Stomach smooth muscle (tissue), 2 donors: Measurements from ENCODE around the gene SMCO2.

ENCODE experiments used
- H3K27ac ChIP-seq: one replicate; pipeline ENCODE4 v1.7.0; 2013; ENCODE audit warnings: mild to moderate bottlenecking, low read length, inconsistent platforms
- H3K27me3 ChIP-seq, 2 donors: one replicate each; pipeline ENCODE4 v1.7.0; 2013; ENCODE audit warnings: low read length in 2 of 2; ENCODE audit not compliant: insufficient read depth in 2 of 2, control insufficient read depth in 1 of 2
- H3K36me3 ChIP-seq, 2 donors: one replicate each; pipeline ENCODE4 v1.7.0; 2013; ENCODE audit warnings: low read length in 2 of 2; ENCODE audit not compliant: control insufficient read depth in 2 of 2, insufficient read depth in 2 of 2
- H3K4me1 ChIP-seq: one replicate; pipeline ENCODE4 v1.7.0; 2013; ENCODE audit warnings: low read length; ENCODE audit not compliant: control insufficient read depth, insufficient read depth
- H3K4me3 ChIP-seq, 2 donors: one replicate each; pipeline ENCODE4 v1.7.0; 2013; ENCODE audit warnings: low read length in 2 of 2
- H3K9ac ChIP-seq, 2 donors: one replicate each; pipeline ENCODE4 v1.7.0; 2013; ENCODE audit warnings: low read length in 2 of 2, mild to moderate bottlenecking in 1 of 2
- H3K9me3 ChIP-seq, 2 donors: one replicate each; pipeline ENCODE4 v1.7.0; 2013; ENCODE audit warnings: low read length in 2 of 2; ENCODE audit not compliant: control insufficient read depth in 2 of 2
- donor health status: healthy.
- donor health status: Pancreatic carcinoma.

The SMCO2 gene

GRCh38 chr12:27446436-27446835 is at the start of gene SMCO2:
SMCO2 (plus strand) TSS chr12:27446736; CDS start chr12:27470632, 23,896 bp downstream.
- Histone ChIP-seq H3K4me1 (no peaks in the 10 kb centered on the region), H3K9me3 (peaks cover 3 to 5% of the 10 kb centered on the region in 2 donors), H3K27ac (no peak within 1 kb of the TSS), H3K27me3 (no peaks in the 10 kb centered on the region), H3K4me3 (no peak within 1 kb of the TSS), H3K9ac (no peak within 1 kb of the TSS), H3K36me3 (no peaks in the 10 kb centered on the region)

DNA sequence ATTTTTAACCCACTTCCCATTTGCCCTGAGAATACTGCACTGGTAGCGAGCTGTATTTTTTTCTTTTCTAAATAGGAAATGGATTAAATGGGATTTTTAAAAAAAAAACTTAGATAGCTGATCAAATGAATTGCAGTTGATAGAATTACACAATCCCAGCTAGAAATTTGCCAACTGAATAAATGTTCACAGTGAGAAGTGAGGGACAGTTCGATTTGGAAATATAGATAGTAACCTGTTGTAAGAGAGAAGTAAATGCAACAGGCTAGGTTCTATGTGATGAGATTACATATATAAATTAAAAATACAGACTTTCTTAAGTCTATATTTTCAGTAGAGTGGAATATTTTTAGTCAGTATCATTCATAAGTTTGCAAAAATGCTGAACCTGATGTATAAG is 48.1 kb upstream of the SMCO2 start:
- Histone ChIP-seq H3K4me1 (no peaks in the 10 kb centered on the region), H3K4me3 (no peak overlapping the region), H3K36me3 (no peaks in the 10 kb centered on the region)

GRCh38 chr12:27399074-27399473 is 47.5 kb upstream of the SMCO2 start:
- Histone ChIP-seq H3K4me1 (no peaks in the 10 kb centered on the region), H3K27me3 (no peaks in the 10 kb centered on the region), H3K9me3 (no peaks in the 10 kb centered on the region), H3K27ac (no peak overlapping the region), H3K36me3 (no peaks in the 10 kb centered on the region), H3K4me3 (no peak overlapping the region), H3K9ac (no peak overlapping the region)

More for the DNA sequence above, 48.1 kb upstream of the SMCO2 start:
- H3K9ac ChIP-seq = no peak overlapping the region
- H3K27me3 ChIP-seq = no peaks in the 10 kb centered on the region
- no peak overlapping the region for H3K27ac ChIP-seq
- no peaks in the 10 kb centered on the region for H3K9me3 ChIP-seq

GRCh38 chr12:27400856-27401354 is 45.6 kb upstream of the SMCO2 start:
- Histone ChIP-seq H3K4me3 (no peak overlapping the region), H3K36me3 (no peaks in the 10 kb centered on the region), H3K4me1 (no peaks in the 10 kb centered on the region), H3K9me3 (no peaks in the 10 kb centered on the region), H3K27me3 (no peaks in the 10 kb centered on the region), H3K9ac (no peak overlapping the region), H3K27ac (no peak overlapping the region)

DNA sequence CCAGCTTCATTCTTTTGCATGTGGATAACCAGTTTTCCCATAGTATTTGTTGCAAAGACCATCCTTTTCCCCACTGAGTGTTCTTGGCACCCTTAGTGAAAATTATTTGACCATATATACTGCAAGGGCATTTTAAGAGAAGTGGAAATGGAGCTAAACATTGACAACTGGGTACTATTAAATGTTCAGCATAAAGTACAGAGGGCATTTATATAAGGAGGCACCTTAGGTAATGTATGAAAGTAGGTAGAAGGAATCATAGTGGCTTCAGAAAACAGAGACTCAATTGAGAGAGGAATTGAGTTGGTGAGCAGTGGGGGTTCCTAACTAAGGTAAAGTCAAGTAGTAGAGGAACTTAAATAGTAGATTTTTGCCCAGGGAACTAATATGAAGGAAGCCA is 34.5 kb upstream of the SMCO2 start:
- Histone ChIP-seq H3K9ac (no peak overlapping the region), H3K4me3 (no peak overlapping the region)

DNA sequence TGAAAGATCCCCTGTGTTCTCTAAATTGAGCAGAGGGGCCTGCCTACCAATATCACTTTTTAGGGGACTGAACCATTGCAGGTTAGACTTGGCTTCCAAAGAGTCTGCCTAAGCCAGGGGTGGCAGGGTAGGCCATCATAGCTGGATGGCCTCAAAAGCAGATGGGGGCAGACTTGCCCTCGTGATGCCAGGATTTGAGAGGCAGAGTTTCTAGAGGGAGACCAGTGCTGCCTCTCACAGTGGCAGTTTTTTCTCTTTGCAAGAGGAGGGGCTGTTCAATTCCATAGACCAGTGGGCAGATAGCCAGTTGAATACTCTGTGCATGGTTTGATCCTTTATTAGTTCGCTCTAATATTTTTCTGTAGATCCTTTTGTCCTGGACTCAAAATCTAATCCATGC is 23.8 kb upstream of the SMCO2 start:
- Histone ChIP-seq H3K27me3 (no peaks in the 10 kb centered on the region), H3K36me3 (no peaks in the 10 kb centered on the region), H3K4me3 (no peak overlapping the region), H3K27ac (no peak overlapping the region), H3K9ac (no peak overlapping the region), H3K9me3 (no peaks in the 10 kb centered on the region), H3K4me1 (no peaks in the 10 kb centered on the region)

More for the DNA sequence above, 34.5 kb upstream of the SMCO2 start:
- Histone ChIP-seq H3K27me3 (no peaks in the 10 kb centered on the region), H3K36me3 (no peaks in the 10 kb centered on the region), H3K27ac (no peak overlapping the region), H3K4me1 (no peaks in the 10 kb centered on the region), H3K9me3 (no peaks in the 10 kb centered on the region)

DNA sequence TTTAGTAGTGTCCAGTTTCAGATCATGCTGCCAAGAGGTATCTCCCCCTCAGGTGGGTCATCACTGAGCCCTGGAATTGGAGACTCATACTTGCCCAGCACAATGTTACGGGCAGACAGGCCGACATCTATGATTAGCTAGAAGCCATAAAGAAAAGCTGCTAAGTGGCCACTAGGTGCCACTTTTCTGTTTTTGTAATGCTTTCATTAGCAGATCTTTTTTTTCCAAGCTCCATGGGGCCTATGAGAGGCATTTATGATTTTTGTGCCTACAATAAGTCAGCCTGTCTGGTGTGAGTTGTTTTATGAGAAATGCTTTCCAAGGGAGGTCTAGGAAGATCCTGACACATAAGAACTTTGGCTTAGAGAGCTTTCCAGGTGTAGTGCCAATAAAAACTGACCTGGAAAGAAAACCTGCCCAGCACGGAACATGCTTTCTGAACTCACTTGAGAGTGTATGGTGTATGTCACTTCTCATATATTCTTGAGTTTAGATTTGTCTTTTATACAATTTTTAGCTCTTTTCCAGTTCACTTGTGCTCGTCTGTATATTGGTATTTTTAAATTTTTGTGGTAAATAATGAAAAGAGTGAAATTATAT is 21.8 kb upstream of the SMCO2 start:
- no peak overlapping the region for H3K27ac ChIP-seq
- H3K9me3 ChIP-seq = no peaks in the 10 kb centered on the region
- H3K9ac ChIP-seq = peak overlapping the region in 1 of 2 donors; percentile 10
- no peaks in the 10 kb centered on the region for H3K27me3 ChIP-seq
- no peaks in the 10 kb centered on the region for H3K4me1 ChIP-seq
- H3K4me3 ChIP-seq = no peak overlapping the region
- no peaks in the 10 kb centered on the region for H3K36me3 ChIP-seq

DNA sequence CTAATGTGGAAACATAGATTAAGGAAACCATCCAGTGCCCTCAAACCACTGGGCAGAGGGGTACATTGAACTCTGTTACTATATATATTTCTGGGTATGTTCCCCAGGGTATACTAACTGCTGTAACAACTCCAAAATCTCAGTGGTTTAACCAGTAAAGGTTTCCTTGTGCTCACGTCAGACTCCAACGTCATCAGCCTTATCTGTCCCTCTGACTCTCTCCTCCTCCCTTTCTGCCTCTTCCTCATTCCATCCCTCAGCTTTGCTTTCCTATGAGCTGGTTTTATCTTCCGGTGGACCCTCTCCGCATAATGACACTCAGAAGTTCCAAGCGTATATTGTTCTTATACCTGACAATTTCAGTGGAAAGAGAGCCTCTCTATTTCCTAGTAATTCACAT is 21.2 kb upstream of the SMCO2 start:
- Histone ChIP-seq H3K27ac (no peak overlapping the region), H3K36me3 (no peaks in the 10 kb centered on the region), H3K9ac (no peak overlapping the region), H3K27me3 (no peaks in the 10 kb centered on the region), H3K4me1 (no peaks in the 10 kb centered on the region), H3K4me3 (no peak overlapping the region), H3K9me3 (no peaks in the 10 kb centered on the region)

- H3K9ac ChIP-seq = no peak overlapping the region
- H3K27ac ChIP-seq = no peak overlapping the region
- H3K36me3 ChIP-seq = no peaks in the 10 kb centered on the region
- H3K4me1 ChIP-seq = no peaks in the 10 kb centered on the region
- H3K9me3 ChIP-seq = no peaks in the 10 kb centered on the region
- no peak overlapping the region for H3K4me3 ChIP-seq
- no peaks in the 10 kb centered on the region for H3K27me3 ChIP-seq
Measured at GRCh38 chr12:27426743-27427487, 19.6 kb upstream of the SMCO2 start.

DNA sequence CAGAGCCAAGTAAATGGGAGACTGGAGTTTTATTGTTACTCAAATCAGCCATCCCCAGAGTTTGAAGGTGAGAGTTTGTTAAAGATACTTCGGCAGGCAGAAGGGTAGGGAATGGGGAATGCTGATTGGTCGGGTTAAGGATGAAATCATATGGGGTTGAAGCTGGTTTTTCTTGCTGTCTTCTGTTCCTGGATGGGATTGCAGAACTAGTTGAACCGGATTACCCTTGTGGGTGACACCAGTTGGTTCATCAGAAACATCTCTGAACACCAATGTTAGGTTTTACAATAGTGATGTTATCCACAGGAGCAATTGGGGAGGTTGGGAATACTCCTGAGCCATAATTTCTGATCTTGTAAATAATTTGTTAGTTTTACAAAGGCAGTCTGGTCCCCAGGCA is 18.7 kb upstream of the SMCO2 start:
- Histone ChIP-seq H3K27ac (no peak overlapping the region), H3K27me3 (no peaks in the 10 kb centered on the region), H3K36me3 (no peaks in the 10 kb centered on the region), H3K9me3 (no peaks in the 10 kb centered on the region), H3K4me1 (no peaks in the 10 kb centered on the region), H3K9ac (no peak overlapping the region), H3K4me3 (no peak overlapping the region)

DNA sequence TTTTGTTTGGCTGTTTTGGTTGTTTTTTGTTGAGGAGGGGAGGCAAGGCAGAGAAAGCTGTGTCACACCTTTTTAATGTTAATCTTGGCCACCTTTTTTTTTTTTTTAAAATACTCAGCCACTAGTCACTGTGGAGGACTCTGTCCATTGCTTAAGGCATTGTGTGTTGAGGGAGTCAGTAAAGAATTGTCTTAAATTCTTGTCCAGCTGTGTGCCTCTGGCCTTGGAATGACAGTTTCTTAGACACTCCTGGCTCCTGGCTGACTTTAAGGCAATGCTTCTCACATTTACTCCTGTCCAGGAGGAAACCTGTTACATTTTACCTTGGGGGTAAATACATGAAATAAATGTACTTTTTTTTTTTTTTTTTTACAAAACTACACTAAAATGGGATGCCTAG is 18.1 kb upstream of the SMCO2 start:
- H3K36me3 ChIP-seq = no peaks in the 10 kb centered on the region
- H3K9me3 ChIP-seq = no peaks in the 10 kb centered on the region
- no peak overlapping the region for H3K9ac ChIP-seq
- H3K4me3 ChIP-seq = no peak overlapping the region
- no peaks in the 10 kb centered on the region for H3K27me3 ChIP-seq
- H3K27ac ChIP-seq = no peak overlapping the region
- no peaks in the 10 kb centered on the region for H3K4me1 ChIP-seq
